Measurements from ENCODE around the gene ZFP90.

Gene ZFP90

DNA sequence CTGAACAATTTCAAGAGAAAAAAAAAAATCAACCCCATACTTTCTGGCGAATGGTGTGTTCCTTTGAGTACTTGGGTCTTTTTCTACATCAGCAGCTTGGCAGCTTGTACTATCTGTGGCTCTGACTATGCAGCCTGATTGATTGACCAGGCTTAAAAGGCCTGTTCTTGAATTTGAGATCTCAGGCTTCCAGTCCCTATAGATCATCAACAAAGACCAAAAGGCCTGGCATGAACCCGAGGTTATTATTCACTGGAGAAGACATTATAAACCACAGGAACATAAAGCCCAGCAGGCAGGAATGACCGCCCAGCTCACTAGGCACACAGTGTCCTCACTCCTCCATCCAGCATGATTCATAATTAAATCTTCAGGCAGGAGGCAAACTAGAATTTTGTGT, 73.9 kb downstream of the ZFP90 start (continued):
- TF ChIP-seq ZNF2 (tag by site-specific recombination; IDR thresholded peaks at IDR 0.05) (no peak), ZNF610 (tag by site-specific recombination; IDR thresholded peaks at IDR 0.05; ENCODE audit: borderline replicate concordance) (no peak)

GRCh38 chr16:68617734-68618133, 78.6 kb downstream of the ZFP90 start:
- Histone ChIP-seq H3K27ac (ENCODE audit: extremely low read depth, low read depth, low read length) (no peak overlapping the region), H3K36me3 (ENCODE audit: control insufficient read depth in 2 of 2, insufficient read depth in 1 of 2, low read length in 2 of 2) (no peaks in the 10 kb centered on the region), H3K9me3 (ENCODE audit: control insufficient read depth, insufficient read depth, low read depth, low read length) (no peaks in the 10 kb centered on the region), H3K4me1 (ENCODE audit: control insufficient read depth, insufficient read depth, low read length) (no peaks in the 10 kb centered on the region), H3K4me3 (ENCODE audit: low read depth, low read length) (no peak overlapping the region)
- ChIA-PET POLR2A (interaction anchor here (0.6 kb wide), 1 partner anchor 253 kb away, joined by 3 read pairs; no protein-coding TSS in a partner anchor), CTCF (no interaction called here)
- TF ChIP-seq, protein P1, sequence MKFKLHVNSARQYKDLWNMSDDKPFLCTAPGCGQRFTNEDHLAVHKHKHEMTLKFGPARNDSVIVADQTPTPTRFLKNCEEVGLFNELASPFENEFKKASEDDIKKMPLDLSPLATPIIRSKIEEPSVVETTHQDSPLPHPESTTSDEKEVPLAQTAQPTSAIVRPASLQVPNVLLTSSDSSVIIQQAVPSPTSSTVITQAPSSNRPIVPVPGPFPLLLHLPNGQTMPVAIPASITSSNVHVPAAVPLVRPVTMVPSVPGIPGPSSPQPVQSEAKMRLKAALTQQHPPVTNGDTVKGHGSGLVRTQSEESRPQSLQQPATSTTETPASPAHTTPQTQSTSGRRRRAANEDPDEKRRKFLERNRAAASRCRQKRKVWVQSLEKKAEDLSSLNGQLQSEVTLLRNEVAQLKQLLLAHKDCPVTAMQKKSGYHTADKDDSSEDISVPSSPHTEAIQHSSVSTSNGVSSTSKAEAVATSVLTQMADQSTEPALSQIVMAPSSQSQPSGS (tag by site-specific recombination; IDR thresholded peaks at IDR 0.05; ENCODE audit: low read depth), result no peak
- no peak for TF ChIP-seq ZFP41 (tag by site-specific recombination; IDR thresholded peaks at IDR 0.05; ENCODE audit: borderline replicate concordance)
- TF ChIP-seq PRDM2 (tag by site-specific recombination; IDR thresholded peaks at IDR 0.05; ENCODE audit: borderline replicate concordance), result no peak
- TF ChIP-seq ZFHX2 (tag by site-specific recombination; conservative IDR thresholded peaks at IDR 0.05), result 0 out of 2 replicates have a peak, but pooled peaks have one; percentile 9
- no peak for TF ChIP-seq ZNF274 (IDR thresholded peaks at IDR 0.05; ENCODE audit: low read length)
- TF ChIP-seq ZNF274 (tag by site-specific recombination; IDR thresholded peaks at IDR 0.05; ENCODE audit: borderline replicate concordance), result no peak
- TF ChIP-seq, protein P2, sequence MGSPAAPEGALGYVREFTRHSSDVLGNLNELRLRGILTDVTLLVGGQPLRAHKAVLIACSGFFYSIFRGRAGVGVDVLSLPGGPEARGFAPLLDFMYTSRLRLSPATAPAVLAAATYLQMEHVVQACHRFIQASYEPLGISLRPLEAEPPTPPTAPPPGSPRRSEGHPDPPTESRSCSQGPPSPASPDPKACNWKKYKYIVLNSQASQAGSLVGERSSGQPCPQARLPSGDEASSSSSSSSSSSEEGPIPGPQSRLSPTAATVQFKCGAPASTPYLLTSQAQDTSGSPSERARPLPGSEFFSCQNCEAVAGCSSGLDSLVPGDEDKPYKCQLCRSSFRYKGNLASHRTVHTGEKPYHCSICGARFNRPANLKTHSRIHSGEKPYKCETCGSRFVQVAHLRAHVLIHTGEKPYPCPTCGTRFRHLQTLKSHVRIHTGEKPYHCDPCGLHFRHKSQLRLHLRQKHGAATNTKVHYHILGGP (tag by site-specific recombination; IDR thresholded peaks at IDR 0.05), result no peak
- TF ChIP-seq, protein P3, sequence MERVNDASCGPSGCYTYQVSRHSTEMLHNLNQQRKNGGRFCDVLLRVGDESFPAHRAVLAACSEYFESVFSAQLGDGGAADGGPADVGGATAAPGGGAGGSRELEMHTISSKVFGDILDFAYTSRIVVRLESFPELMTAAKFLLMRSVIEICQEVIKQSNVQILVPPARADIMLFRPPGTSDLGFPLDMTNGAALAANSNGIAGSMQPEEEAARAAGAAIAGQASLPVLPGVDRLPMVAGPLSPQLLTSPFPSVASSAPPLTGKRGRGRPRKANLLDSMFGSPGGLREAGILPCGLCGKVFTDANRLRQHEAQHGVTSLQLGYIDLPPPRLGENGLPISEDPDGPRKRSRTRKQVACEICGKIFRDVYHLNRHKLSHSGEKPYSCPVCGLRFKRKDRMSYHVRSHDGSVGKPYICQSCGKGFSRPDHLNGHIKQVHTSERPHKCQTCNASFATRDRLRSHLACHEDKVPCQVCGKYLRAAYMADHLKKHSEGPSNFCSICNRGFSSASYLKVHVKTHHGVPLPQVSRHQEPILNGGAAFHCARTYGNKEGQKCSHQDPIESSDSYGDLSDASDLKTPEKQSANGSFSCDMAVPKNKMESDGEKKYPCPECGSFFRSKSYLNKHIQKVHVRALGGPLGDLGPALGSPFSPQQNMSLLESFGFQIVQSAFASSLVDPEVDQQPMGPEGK (tag by site-specific recombination; IDR thresholded peaks at IDR 0.05), result no peak

Measured in HEK293 (cell line).